Erythroblast (primary cell): ENCODE data around the gene TTLL7.

ENCODE experiments used
- GATA1 ChIP-seq: IDR thresholded peaks from 2 replicates; pipeline ENCODE4 v1.6.1; 2011; ENCODE audit warnings: low read depth, mild to moderate bottlenecking, control low read depth, low read length, moderate library complexity
- POLR2A ChIP-seq: IDR thresholded peaks from 2 replicates; pipeline ENCODE4 v1.6.1; 2011; ENCODE audit warnings: mild to moderate bottlenecking, low read length

DNA sequence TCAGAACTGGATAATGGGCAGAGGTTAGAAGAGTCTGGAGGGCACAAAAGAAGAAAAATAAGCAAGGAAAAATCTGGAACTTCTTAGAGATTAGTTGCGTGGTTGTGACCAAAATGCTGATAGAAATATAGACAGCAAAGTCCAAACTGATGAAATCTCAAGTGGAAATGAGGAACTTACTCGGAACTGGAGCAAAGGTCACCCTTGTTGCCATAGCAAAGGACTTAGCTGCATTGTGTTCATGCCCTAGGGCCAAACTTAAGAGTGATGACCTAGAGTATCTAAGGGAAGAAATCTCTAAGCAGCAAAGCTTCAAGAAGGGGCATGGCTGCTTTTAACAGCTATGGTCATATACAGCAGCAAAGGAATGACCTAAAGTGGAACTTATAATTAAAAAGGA lies 180.0 kb downstream of the TTLL7 start:
- TF ChIP-seq POLR2A (no peak), GATA1 (no peak)
